ENCODE results near the gene DNAJC6. TPM values are rescaled to one million over a fixed set of nuclear protein-coding genes. Genes with fewer than 3 reads are reported as not detected.

DNAJC6 gene
- total RNA-seq, 1 experiment from 2014 or later: 6.2 TPM

DNA sequence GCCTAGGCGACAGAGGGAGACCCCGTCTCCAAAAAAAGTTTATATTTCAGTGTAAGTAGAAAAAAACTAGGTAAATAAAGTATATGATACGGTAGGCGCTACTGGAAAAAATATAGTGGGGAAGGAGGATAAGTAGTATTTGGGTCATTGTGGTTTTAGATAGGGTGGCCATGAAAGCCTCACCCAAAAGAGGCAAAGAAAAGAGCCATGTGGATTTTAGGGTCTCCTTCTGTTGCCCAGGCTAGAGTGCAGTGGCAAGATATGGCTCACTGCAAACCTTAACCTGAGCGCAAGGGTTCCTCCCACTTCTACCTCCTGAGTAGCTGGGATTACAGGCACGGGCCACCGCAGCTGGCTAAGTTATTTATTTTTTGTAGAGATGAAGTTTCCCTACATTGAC is 128.3 kb downstream of the DNAJC6 start:
- no TSS peak for BruUV-seq (replicated peaks)
- H3K27me3 Mint-ChIP-seq (ENCODE audit: insufficient read depth, unreplicated experiment): no peaks in the 10 kb centered on the region
- CTCF ChIA-PET: no interaction called here
- H3K4me3 Mint-ChIP-seq (ENCODE audit: unreplicated experiment): no peak overlapping the region
- Histone ChIP-seq H3K4me3 (ENCODE audit: low read depth, low read length) (no peak overlapping the region), H3K4me1 (no peaks in the 10 kb centered on the region), H3K27me3 (replicated peaks; ENCODE audit: control insufficient read depth, insufficient read depth, low read length) (no peaks in the 10 kb centered on the region), H3K9me3 (no peaks in the 10 kb centered on the region), H3K36me3 (ENCODE audit: control insufficient read depth, insufficient read depth, low read length) (no peaks in the 10 kb centered on the region)
- TF ChIP-seq, protein P1, sequence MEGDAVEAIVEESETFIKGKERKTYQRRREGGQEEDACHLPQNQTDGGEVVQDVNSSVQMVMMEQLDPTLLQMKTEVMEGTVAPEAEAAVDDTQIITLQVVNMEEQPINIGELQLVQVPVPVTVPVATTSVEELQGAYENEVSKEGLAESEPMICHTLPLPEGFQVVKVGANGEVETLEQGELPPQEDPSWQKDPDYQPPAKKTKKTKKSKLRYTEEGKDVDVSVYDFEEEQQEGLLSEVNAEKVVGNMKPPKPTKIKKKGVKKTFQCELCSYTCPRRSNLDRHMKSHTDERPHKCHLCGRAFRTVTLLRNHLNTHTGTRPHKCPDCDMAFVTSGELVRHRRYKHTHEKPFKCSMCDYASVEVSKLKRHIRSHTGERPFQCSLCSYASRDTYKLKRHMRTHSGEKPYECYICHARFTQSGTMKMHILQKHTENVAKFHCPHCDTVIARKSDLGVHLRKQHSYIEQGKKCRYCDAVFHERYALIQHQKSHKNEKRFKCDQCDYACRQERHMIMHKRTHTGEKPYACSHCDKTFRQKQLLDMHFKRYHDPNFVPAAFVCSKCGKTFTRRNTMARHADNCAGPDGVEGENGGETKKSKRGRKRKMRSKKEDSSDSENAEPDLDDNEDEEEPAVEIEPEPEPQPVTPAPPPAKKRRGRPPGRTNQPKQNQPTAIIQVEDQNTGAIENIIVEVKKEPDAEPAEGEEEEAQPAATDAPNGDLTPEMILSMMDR (IDR thresholded peaks at IDR 0.05; ENCODE audit: insufficient read depth in 1 of 2, low read depth in 1 of 2, low read length in 1 of 2, severe bottlenecking in 1 of 2, unreplicated experiment in 1 of 2): no peak
- POLR2A ChIA-PET: no interaction called here
- peaks cover 6% of the 10 kb centered on the region for H3K36me3 Mint-ChIP-seq (ENCODE audit: insufficient read depth, unreplicated experiment)
- no peak overlapping the region for H3K27ac Mint-ChIP-seq (ENCODE audit: unreplicated experiment)
- no peak for DNase-seq
- H3K9me3 Mint-ChIP-seq (ENCODE audit: unreplicated experiment): no peaks in the 10 kb centered on the region
- H3K4me1 Mint-ChIP-seq (ENCODE audit: low read depth, unreplicated experiment): peaks cover 8% of the 10 kb centered on the region
- intact Hi-C loops (cut with micrococcal nuclease; ENCODE audit: unreplicated experiment): no loop called here

DNA sequence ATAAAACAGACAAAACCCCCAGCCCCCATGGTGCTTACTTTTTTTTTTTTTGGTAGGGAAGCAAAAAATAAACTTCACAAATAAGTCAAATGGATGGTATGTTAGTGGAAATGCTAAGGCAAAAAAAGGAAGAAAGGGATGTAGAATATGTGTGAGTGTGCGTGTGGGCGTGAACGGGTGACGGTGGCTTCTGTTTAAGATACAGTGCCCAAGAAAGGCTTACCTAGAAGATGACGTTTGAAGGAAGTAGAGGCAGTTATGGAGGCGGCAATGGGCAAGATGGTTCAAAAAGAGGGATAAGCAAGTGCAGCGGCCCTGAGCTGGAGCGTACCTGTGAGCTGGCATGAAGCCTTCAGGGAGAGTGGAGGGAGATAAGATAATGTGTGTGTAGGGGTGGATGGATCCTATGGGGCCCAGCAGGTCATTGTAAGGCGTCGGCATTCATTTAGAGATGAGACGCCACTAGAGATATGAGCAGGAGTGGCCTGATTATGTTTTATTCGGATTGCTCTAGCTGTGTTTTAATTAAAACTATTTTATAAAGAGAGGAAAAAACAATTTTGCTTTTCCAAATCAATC is 131.1 kb downstream of the DNAJC6 start:
- CTCF ChIA-PET: no interaction called here
- Mint-ChIP-seq H3K4me1 (ENCODE audit: low read depth, unreplicated experiment) (peaks cover 8% of the 10 kb centered on the region), H3K36me3 (ENCODE audit: insufficient read depth, unreplicated experiment) (no peaks in the 10 kb centered on the region), H3K4me3 (ENCODE audit: unreplicated experiment) (no peak overlapping the region), H3K9me3 (ENCODE audit: unreplicated experiment) (no peaks in the 10 kb centered on the region), H3K27ac (ENCODE audit: unreplicated experiment) (no peak overlapping the region), H3K27me3 (ENCODE audit: insufficient read depth, unreplicated experiment) (no peaks in the 10 kb centered on the region)
- DNase-seq: no peak
- H3K9me3 ChIP-seq: no peaks in the 10 kb centered on the region
- no peaks in the 10 kb centered on the region for H3K4me1 ChIP-seq
- BruUV-seq (replicated peaks): no TSS peak
- TF ChIP-seq, protein P1 (IDR thresholded peaks at IDR 0.05; ENCODE audit: insufficient read depth in 1 of 2, low read depth in 1 of 2, low read length in 1 of 2, severe bottlenecking in 1 of 2, unreplicated experiment in 1 of 2): no peak
- no peaks in the 10 kb centered on the region for H3K36me3 ChIP-seq (ENCODE audit: control insufficient read depth, insufficient read depth, low read length)
- intact Hi-C loops (cut with micrococcal nuclease; ENCODE audit: unreplicated experiment): no loop called here
- POLR2A ChIA-PET: no interaction called here
- no peaks in the 10 kb centered on the region for H3K27me3 ChIP-seq (replicated peaks; ENCODE audit: control insufficient read depth, insufficient read depth, low read length)
- H3K4me3 ChIP-seq (ENCODE audit: low read depth, low read length): no peak overlapping the region

DNA sequence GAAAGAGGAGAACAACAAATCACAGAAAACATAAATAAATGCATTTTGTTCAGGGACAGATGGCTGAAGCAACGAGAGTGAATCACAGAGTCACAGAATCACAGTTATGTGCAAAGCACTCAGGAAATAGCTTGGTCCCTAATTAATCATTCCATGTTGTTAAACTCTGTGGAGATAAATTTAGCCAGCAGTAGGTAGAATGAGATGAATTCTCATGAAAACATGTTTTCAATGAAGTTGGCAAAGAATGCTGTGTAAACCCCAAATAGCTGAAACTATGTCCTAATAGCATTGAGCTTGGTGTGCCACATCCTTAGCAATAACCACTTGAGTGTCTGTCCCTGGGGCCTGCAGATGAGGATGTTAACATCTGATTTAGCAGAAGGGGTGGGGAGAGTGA is 131.6 kb downstream of the DNAJC6 start:
- H3K27ac Mint-ChIP-seq (ENCODE audit: unreplicated experiment): no peak overlapping the region
- intact Hi-C loops (cut with micrococcal nuclease; ENCODE audit: unreplicated experiment): no loop called here
- H3K4me3 Mint-ChIP-seq (ENCODE audit: unreplicated experiment): no peak overlapping the region
- Histone ChIP-seq H3K4me3 (ENCODE audit: low read depth, low read length) (no peak overlapping the region), H3K9me3 (no peaks in the 10 kb centered on the region), H3K4me1 (no peaks in the 10 kb centered on the region), H3K36me3 (ENCODE audit: control insufficient read depth, insufficient read depth, low read length) (no peaks in the 10 kb centered on the region), H3K27me3 (replicated peaks; ENCODE audit: control insufficient read depth, insufficient read depth, low read length) (no peaks in the 10 kb centered on the region)
- CTCF ChIA-PET: interaction anchor here (1.0 kb wide), 1 partner anchor 18 kb away, joined by 4 read pairs; no protein-coding TSS in a partner anchor
- H3K36me3 Mint-ChIP-seq (ENCODE audit: insufficient read depth, unreplicated experiment): no peaks in the 10 kb centered on the region
- no peak for DNase-seq
- no peaks in the 10 kb centered on the region for H3K9me3 Mint-ChIP-seq (ENCODE audit: unreplicated experiment)
- TF ChIP-seq, protein P1 (IDR thresholded peaks at IDR 0.05; ENCODE audit: insufficient read depth in 1 of 2, low read depth in 1 of 2, low read length in 1 of 2, severe bottlenecking in 1 of 2, unreplicated experiment in 1 of 2): no peak
- H3K27me3 Mint-ChIP-seq (ENCODE audit: insufficient read depth, unreplicated experiment): no peaks in the 10 kb centered on the region
- peaks cover 8% of the 10 kb centered on the region for H3K4me1 Mint-ChIP-seq (ENCODE audit: low read depth, unreplicated experiment)
- POLR2A ChIA-PET: no interaction called here
- BruUV-seq (replicated peaks): no TSS peak

Data from Caco-2 (cell line).